Measurements from ENCODE around the gene TRIM38. TPM values are rescaled to one million over a fixed set of nuclear protein-coding genes. Genes with fewer than 3 reads are reported as not detected.

Gene TRIM38, protein sequence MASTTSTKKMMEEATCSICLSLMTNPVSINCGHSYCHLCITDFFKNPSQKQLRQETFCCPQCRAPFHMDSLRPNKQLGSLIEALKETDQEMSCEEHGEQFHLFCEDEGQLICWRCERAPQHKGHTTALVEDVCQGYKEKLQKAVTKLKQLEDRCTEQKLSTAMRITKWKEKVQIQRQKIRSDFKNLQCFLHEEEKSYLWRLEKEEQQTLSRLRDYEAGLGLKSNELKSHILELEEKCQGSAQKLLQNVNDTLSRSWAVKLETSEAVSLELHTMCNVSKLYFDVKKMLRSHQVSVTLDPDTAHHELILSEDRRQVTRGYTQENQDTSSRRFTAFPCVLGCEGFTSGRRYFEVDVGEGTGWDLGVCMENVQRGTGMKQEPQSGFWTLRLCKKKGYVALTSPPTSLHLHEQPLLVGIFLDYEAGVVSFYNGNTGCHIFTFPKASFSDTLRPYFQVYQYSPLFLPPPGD
- 1 to 10 TPM; 2.2 to 6.7 (median 4.6) TPM for total RNA-seq

GRCh38 chr6:25962149-25963127 is at the start of gene TRIM38:
Gene TRIM38 (plus strand): TSS chr6:25962802. CDS start chr6:25966523, 3,721 bp downstream.
- intact Hi-C loops (cut with DNase I; ENCODE audit: low total_unique reads) (no loop called here), in situ Hi-C loops (cut with MboI; ENCODE audit: low sequenced_read_pairs in 4 of 4) (no loop called here)
- no peaks in the 10 kb centered on the region for H3K27me3 ChIP-seq
- DNase-seq (peak; percentile 66 to 68), ATAC-seq (peak; percentile 88 to 89)
- no peaks in the 10 kb centered on the region for H3K9me3 ChIP-seq
- TF ChIP-seq POLR2A (IDR thresholded peaks at IDR 0.05) (peak; percentile 81 to 85), CTCF (IDR thresholded peaks at IDR 0.05 in 4 of 5, conservative IDR thresholded peaks at IDR 0.05 in 1 of 5) (no peak)
- H3K36me3 ChIP-seq = peaks cover 0 to 18% of the 10 kb centered on the region in 2 donors
- peak within 1 kb of the TSS; percentile 82 to 90 (median 86) for H3K27ac ChIP-seq
- peak within 1 kb of the TSS; percentile 52 to 65 (median 64) for H3K4me3 ChIP-seq
- peaks cover 39 to 43% of the 10 kb centered on the region in 2 donors for H3K4me1 ChIP-seq

GRCh38 chr6:25913741-25914140 is 48.9 kb upstream of the TRIM38 start:
- TF ChIP-seq CTCF (IDR thresholded peaks at IDR 0.05 in 4 of 5, conservative IDR thresholded peaks at IDR 0.05 in 1 of 5) = no peak
- no peak for TF ChIP-seq POLR2A (IDR thresholded peaks at IDR 0.05)
- H3K9me3 ChIP-seq = no peaks in the 10 kb centered on the region
- no peak for ATAC-seq
- H3K36me3 ChIP-seq = no peaks in the 10 kb centered on the region
- no peaks in the 10 kb centered on the region for H3K4me1 ChIP-seq
- intact Hi-C loops (cut with DNase I; ENCODE audit: low total_unique reads) = no loop called here
- no peaks in the 10 kb centered on the region for H3K27me3 ChIP-seq
- in situ Hi-C loops (cut with MboI; ENCODE audit: low sequenced_read_pairs in 4 of 4) = no loop called here
- H3K4me3 ChIP-seq = no peak overlapping the region
- no peak for DNase-seq
- no peak overlapping the region for H3K27ac ChIP-seq

DNA sequence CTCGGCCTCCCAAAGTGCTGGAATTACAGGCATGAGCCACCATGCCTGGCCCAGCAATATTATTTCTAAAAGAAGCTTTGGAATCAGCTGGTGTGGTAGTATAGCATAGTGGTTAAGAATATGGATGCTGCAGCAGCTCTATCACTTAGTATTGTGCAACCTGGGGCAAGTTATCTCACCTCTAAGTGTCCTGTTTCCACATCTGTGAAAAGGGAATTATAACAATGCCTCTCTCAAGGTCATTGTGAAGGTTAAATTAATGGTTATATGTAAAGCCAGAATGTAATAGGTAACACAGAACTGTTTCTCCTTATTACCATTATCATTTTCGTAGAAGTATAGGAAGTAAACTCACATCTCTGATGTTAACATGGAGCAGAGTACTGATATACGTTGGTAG is 46.3 kb upstream of the TRIM38 start:
- TF ChIP-seq POLR2A (IDR thresholded peaks at IDR 0.05) (no peak), CTCF (IDR thresholded peaks at IDR 0.05 in 4 of 5, conservative IDR thresholded peaks at IDR 0.05 in 1 of 5) (no peak)
- no peaks in the 10 kb centered on the region for H3K27me3 ChIP-seq
- ATAC-seq = no peak
- H3K36me3 ChIP-seq = no peaks in the 10 kb centered on the region
- no peaks in the 10 kb centered on the region for H3K4me1 ChIP-seq
- H3K4me3 ChIP-seq = no peak overlapping the region
- H3K9me3 ChIP-seq = no peaks in the 10 kb centered on the region
- no peak for DNase-seq
- in situ Hi-C loops (cut with MboI; ENCODE audit: low sequenced_read_pairs in 4 of 4) = no loop called here
- intact Hi-C loops (cut with DNase I; ENCODE audit: low total_unique reads) = no loop called here
- no peak overlapping the region for H3K27ac ChIP-seq

- Histone ChIP-seq H3K27ac (no peak overlapping the region), H3K4me1 (no peaks in the 10 kb centered on the region), H3K9me3 (no peaks in the 10 kb centered on the region), H3K27me3 (no peaks in the 10 kb centered on the region), H3K4me3 (no peak overlapping the region), H3K36me3 (no peaks in the 10 kb centered on the region)
- ATAC-seq (no peak), DNase-seq (no peak)
- in situ Hi-C loops (cut with MboI; ENCODE audit: low sequenced_read_pairs in 4 of 4) (no loop called here), intact Hi-C loops (cut with DNase I; ENCODE audit: low total_unique reads) (no loop called here)
- TF ChIP-seq POLR2A (IDR thresholded peaks at IDR 0.05) (no peak), CTCF (IDR thresholded peaks at IDR 0.05 in 4 of 5, conservative IDR thresholded peaks at IDR 0.05 in 1 of 5) (no peak)
Measured at GRCh38 chr6:25916789-25917490, 45.7 kb upstream of the TRIM38 start.
